Measurements from ENCODE around the gene SOX2.

The SOX2 gene

DNA sequence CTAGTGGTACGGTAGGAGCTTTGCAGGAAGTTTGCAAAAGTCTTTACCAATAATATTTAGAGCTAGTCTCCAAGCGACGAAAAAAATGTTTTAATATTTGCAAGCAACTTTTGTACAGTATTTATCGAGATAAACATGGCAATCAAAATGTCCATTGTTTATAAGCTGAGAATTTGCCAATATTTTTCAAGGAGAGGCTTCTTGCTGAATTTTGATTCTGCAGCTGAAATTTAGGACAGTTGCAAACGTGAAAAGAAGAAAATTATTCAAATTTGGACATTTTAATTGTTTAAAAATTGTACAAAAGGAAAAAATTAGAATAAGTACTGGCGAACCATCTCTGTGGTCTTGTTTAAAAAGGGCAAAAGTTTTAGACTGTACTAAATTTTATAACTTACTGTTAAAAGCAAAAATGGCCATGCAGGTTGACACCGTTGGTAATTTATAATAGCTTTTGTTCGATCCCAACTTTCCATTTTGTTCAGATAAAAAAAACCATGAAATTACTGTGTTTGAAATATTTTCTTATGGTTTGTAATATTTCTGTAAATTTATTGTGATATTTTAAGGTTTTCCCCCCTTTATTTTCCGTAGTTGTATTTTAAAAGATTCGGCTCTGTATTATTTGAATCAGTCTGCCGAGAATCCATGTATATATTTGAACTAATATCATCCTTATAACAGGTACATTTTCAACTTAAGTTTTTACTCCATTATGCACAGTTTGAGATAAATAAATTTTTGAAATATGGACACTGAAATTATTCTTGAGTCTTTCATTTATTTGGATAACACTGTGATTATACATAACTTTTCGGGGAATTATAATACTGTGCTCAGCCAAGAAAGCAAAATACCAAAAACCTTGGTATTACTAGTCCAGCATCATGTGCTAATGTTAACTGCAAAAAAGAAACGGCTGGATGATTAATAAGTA, 2.2 kb downstream of the SOX2 start:
- H3K4ac ChIP-seq (ENCODE audit: low read length) = no peak overlapping the region
- no peak overlapping the region for H3K14ac ChIP-seq (ENCODE audit: low read length)
- H3K79me1 ChIP-seq (ENCODE audit: low read depth, low read length) = peaks cover 2% of the 10 kb centered on the region
- H3K4me2 ChIP-seq (ENCODE audit: insufficient read depth, low read length, poor library complexity, severe bottlenecking) = no peak overlapping the region
- no CpG with 5 or more reads among the region's 13 CpGs for WGBS, 2 donors (ENCODE audit: extremely low coverage in 2 of 2, insufficient read length in 2 of 2, insufficient replicate concordance in 1 of 2)
- H2AFZ ChIP-seq (ENCODE audit: low read length) = no peak overlapping the region
- no peak overlapping the region for H2BK12ac ChIP-seq (ENCODE audit: low read length)
- DNase-seq (ENCODE audit: low spot score) = no peak
- no peak overlapping the region for H2BK15ac ChIP-seq (ENCODE audit: low read length)
- H3K23ac ChIP-seq (ENCODE audit: low read depth, low read length, poor library complexity) = no peak overlapping the region
- peak overlapping the region; percentile 95 for H3K27ac ChIP-seq (replicated peaks; ENCODE audit: low read length)
- no peak overlapping the region for H3K9ac ChIP-seq (ENCODE audit: low read depth, low read length, poor library complexity)
- H4K8ac ChIP-seq (ENCODE audit: low read depth, low read length) = no peak overlapping the region
- H3K4me1 ChIP-seq (ENCODE audit: control insufficient read depth in 2 of 2, insufficient read depth in 1 of 2, low read depth in 1 of 2, low read length in 2 of 2) = peaks cover 0 to 15% of the 10 kb centered on the region in 2 donors
- H2AK5ac ChIP-seq (ENCODE audit: low read depth, low read length) = no peak overlapping the region
- H2BK120ac ChIP-seq (ENCODE audit: low read depth, low read length) = no peak overlapping the region
- H3K18ac ChIP-seq (ENCODE audit: low read length) = no peak overlapping the region
- no peak overlapping the region for H4K91ac ChIP-seq (ENCODE audit: low read depth, low read length, poor library complexity)
- H3K27me3 ChIP-seq (ENCODE audit: control insufficient read depth in 3 of 3, insufficient read depth in 3 of 3, low read depth in 1 of 3, low read length in 3 of 3) = no peaks in the 10 kb centered on the region
- H3K9me3 ChIP-seq (replicated peaks in 1 of 2; ENCODE audit: control insufficient read depth in 2 of 2, insufficient read depth in 1 of 2, low read depth in 1 of 2, low read length in 2 of 2) = no peaks in the 10 kb centered on the region
- H3K4me3 ChIP-seq (ENCODE audit: low read length in 2 of 2) = peak overlapping the region; percentile 95 to 98
- H2BK5ac ChIP-seq (ENCODE audit: low read length) = no peak overlapping the region
- peaks cover 10 to 62% of the 10 kb centered on the region in 2 donors for H3K36me3 ChIP-seq (replicated peaks in 1 of 2; ENCODE audit: control insufficient read depth in 2 of 2, insufficient read depth in 2 of 2, low read length in 2 of 2)

DNA sequence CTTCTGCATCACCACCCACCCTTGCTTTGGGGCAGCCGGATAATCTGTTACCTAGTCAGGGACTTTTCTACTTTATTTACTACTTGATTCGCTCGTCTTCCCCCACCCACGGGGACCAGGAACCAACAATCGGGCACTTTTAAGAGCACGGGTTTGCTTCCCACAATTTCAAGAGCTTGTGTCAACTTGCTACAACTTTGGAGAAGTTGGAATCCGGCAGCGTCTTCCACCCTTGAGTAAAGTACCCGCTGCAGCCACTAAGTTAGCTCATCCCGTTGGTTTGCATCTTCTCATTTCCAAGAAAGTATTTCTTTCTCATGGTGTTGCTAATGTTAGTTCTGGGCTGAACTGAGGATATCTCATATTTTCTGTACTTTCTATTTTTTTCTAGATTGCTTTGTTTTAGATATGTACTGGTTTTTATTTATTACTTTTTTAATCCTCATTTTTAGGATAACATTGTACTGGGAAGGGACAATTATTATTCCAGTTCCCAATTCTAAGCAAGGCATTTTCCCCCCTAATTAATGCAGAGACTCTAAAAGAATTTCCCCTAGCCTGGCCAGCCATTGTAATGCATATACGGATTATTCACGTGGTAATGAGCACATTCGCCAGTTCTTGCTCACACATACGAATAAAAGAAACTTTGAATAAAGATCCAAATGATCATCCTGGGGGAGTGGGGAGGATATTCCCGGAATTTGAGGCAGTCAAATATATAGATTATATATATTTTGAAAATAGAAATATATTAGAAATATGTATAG, 4.0 kb downstream of the SOX2 start:
- H4K91ac ChIP-seq (ENCODE audit: low read depth, low read length, poor library complexity) = no peak overlapping the region
- H3K36me3 ChIP-seq (replicated peaks in 1 of 2; ENCODE audit: control insufficient read depth in 2 of 2, insufficient read depth in 2 of 2, low read length in 2 of 2) = peaks cover 13 to 80% of the 10 kb centered on the region in 2 donors
- peak overlapping the region; percentile 94 to 95 for H3K4me3 ChIP-seq (ENCODE audit: low read length in 2 of 2)
- H2AK5ac ChIP-seq (ENCODE audit: low read depth, low read length) = no peak overlapping the region
- no peak overlapping the region for H3K23ac ChIP-seq (ENCODE audit: low read depth, low read length, poor library complexity)
- peak overlapping the region; percentile 96 for H2BK5ac ChIP-seq (ENCODE audit: low read length)
- H3K9ac ChIP-seq (ENCODE audit: low read depth, low read length, poor library complexity) = peak overlapping the region; percentile 83
- no peak overlapping the region for H2AFZ ChIP-seq (ENCODE audit: low read length)
- H2BK120ac ChIP-seq (ENCODE audit: low read depth, low read length) = no peak overlapping the region
- no peak overlapping the region for H3K4ac ChIP-seq (ENCODE audit: low read length)
- no peaks in the 10 kb centered on the region for H3K27me3 ChIP-seq (ENCODE audit: control insufficient read depth in 3 of 3, insufficient read depth in 3 of 3, low read depth in 1 of 3, low read length in 3 of 3)
- no peak overlapping the region for H3K14ac ChIP-seq (ENCODE audit: low read length)
- no peak overlapping the region for H2BK15ac ChIP-seq (ENCODE audit: low read length)
- H3K79me1 ChIP-seq (ENCODE audit: low read depth, low read length) = peaks cover 5% of the 10 kb centered on the region
- H3K9me3 ChIP-seq (replicated peaks in 1 of 2; ENCODE audit: control insufficient read depth in 2 of 2, insufficient read depth in 1 of 2, low read depth in 1 of 2, low read length in 2 of 2) = no peaks in the 10 kb centered on the region
- H2BK12ac ChIP-seq (ENCODE audit: low read length) = no peak overlapping the region
- peak overlapping the region; percentile 79 for H3K18ac ChIP-seq (ENCODE audit: low read length)
- WGBS, 2 donors (ENCODE audit: extremely low coverage in 2 of 2, insufficient read length in 2 of 2, insufficient replicate concordance in 1 of 2) = no CpG with 5 or more reads among the region's 15 CpGs
- DNase-seq (ENCODE audit: low spot score) = no peak
- H3K27ac ChIP-seq (replicated peaks; ENCODE audit: low read length) = peak overlapping the region; percentile 92
- H3K4me1 ChIP-seq (ENCODE audit: control insufficient read depth in 2 of 2, insufficient read depth in 1 of 2, low read depth in 1 of 2, low read length in 2 of 2) = peaks cover 11 to 28% of the 10 kb centered on the region in 2 donors
- no peak overlapping the region for H4K8ac ChIP-seq (ENCODE audit: low read depth, low read length)
- H3K4me2 ChIP-seq (ENCODE audit: insufficient read depth, low read length, poor library complexity, severe bottlenecking) = peak overlapping the region; percentile 32

DNA sequence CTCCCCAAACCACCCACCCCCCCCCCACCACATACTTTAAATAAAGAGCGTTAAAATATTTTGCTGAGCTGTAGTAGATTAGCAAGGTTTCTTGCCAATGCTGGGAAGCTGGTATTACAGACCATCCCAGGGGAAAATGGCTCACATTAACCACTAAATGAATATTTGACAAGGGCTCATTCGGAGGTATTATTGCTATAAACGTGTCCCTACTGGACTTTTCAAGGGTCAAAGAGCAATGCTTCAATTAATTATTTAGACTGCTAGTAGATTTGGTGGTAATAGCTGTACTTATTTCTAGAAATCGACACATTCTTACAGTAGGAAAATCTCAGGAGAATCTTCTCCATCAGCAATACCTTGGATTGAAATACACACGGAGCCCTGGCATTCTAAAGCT, 5.2 kb downstream of the SOX2 start:
- Histone ChIP-seq H3K23ac (ENCODE audit: low read depth, low read length, poor library complexity) (no peak overlapping the region), H2BK120ac (ENCODE audit: low read depth, low read length) (no peak overlapping the region), H2AFZ (ENCODE audit: low read length) (no peak overlapping the region), H2AK5ac (ENCODE audit: low read depth, low read length) (no peak overlapping the region), H3K27me3 (ENCODE audit: control insufficient read depth in 3 of 3, insufficient read depth in 3 of 3, low read depth in 1 of 3, low read length in 3 of 3) (no peaks in the 10 kb centered on the region), H3K4me2 (ENCODE audit: insufficient read depth, low read length, poor library complexity, severe bottlenecking) (peak overlapping the region; percentile 54), H3K9me3 (replicated peaks in 1 of 2; ENCODE audit: control insufficient read depth in 2 of 2, insufficient read depth in 1 of 2, low read depth in 1 of 2, low read length in 2 of 2) (no peaks in the 10 kb centered on the region), H4K8ac (ENCODE audit: low read depth, low read length) (no peak overlapping the region), H2BK12ac (ENCODE audit: low read length) (no peak overlapping the region), H3K9ac (ENCODE audit: low read depth, low read length, poor library complexity) (no peak overlapping the region), H2BK5ac (ENCODE audit: low read length) (no peak overlapping the region), H3K4me1 (ENCODE audit: control insufficient read depth in 2 of 2, insufficient read depth in 1 of 2, low read depth in 1 of 2, low read length in 2 of 2) (peaks cover 13 to 37% of the 10 kb centered on the region in 2 donors), H4K91ac (ENCODE audit: low read depth, low read length, poor library complexity) (no peak overlapping the region), H2BK15ac (ENCODE audit: low read length) (no peak overlapping the region), H3K18ac (ENCODE audit: low read length) (no peak overlapping the region), H3K36me3 (replicated peaks in 1 of 2; ENCODE audit: control insufficient read depth in 2 of 2, insufficient read depth in 2 of 2, low read length in 2 of 2) (peaks cover 13 to 89% of the 10 kb centered on the region in 2 donors), H3K4me3 (ENCODE audit: low read length in 2 of 2) (peak overlapping the region; percentile 79 to 95), H3K79me1 (ENCODE audit: low read depth, low read length) (peaks cover 5% of the 10 kb centered on the region), H3K14ac (ENCODE audit: low read length) (no peak overlapping the region), H3K27ac (replicated peaks; ENCODE audit: low read length) (peak overlapping the region; percentile 59), H3K4ac (ENCODE audit: low read length) (no peak overlapping the region)
- no peak for DNase-seq (ENCODE audit: low spot score)
- WGBS, 2 donors (ENCODE audit: extremely low coverage in 2 of 2, insufficient read length in 2 of 2, insufficient replicate concordance in 1 of 2) = no CpG with 5 or more reads among the region's 5 CpGs

Data from neuronal stem cell (in vitro differentiated cells).